GM10266 (cell line): ENCODE measurements around the gene PGLYRP1.

Source experiments
- DNase-seq: peaks from one replicate; pipeline ENCODE4 v3.0.0; 2012; ENCODE audit errors: extremely low spot score
- CTCF ChIP-seq: IDR thresholded peaks from 2 replicates; pipeline ENCODE4 v1.5.1; 2012; ENCODE audit warnings: mild to moderate bottlenecking, low read depth; ENCODE audit not compliant: control insufficient read depth, insufficient read depth; ENCODE audit errors: missing control alignments

PGLYRP1 gene

GRCh38 chr19:46015687-46016425 lies 7.0 kb downstream of the PGLYRP1 start:
- TF ChIP-seq CTCF = no peak
- DNase-seq = peak; percentile 71

GRCh38 chr19:46014941-46015686 lies 7.7 kb downstream of the PGLYRP1 start:
- peak; percentile 82 for DNase-seq
- no peak for TF ChIP-seq CTCF

- no peak for DNase-seq
- TF ChIP-seq CTCF = no peak
Measured at GRCh38 chr19:46014534-46014933, 8.3 kb downstream of the PGLYRP1 start.

- peak; percentile 72 for DNase-seq
- TF ChIP-seq CTCF = peak; percentile 82
Measured at GRCh38 chr19:46009530-46010510, 13.0 kb downstream of the PGLYRP1 start.

GRCh38 chr19:46006411-46006810 lies 16.4 kb downstream of the PGLYRP1 start:
- DNase-seq = no peak
- no peak for TF ChIP-seq CTCF

- DNase-seq = no peak
- no peak for TF ChIP-seq CTCF
Measured at GRCh38 chr19:46002678-46003275, 20.1 kb downstream of the PGLYRP1 start.
